Measurements from ENCODE around the gene NRIP3.
"Not testable (repeated sequence)": the region's sequence is repeated elsewhere in the genome, so short reads cannot be mapped to it uniquely, and the experiment has no call there.

NRIP3 gene

GRCh38 chr11:8967184-8967583 is 36.6 kb downstream of the NRIP3 start:
- DNase-seq: no peak

GRCh38 chr11:8964324-8965320 is 39.2 kb downstream of the NRIP3 start, which contains the start of gene TMEM9B:
Gene TMEM9B (minus strand): TSS chr11:8964442. CDS start chr11:8964313, 129 bp downstream.
- peak; percentile 79 for DNase-seq

GRCh38 chr11:8963569-8964323 is 40.1 kb downstream of the NRIP3 start:
- DNase-seq: peak; percentile 79

- DNase-seq: no peak
These were observed 41.0 kb downstream of the NRIP3 start for GRCh38 chr11:8962841-8963240.

GRCh38 chr11:8961401-8961800 is 42.4 kb downstream of the NRIP3 start:
- DNase-seq: no peak

GRCh38 chr11:8959546-8960166 is 44.1 kb downstream of the NRIP3 start:
- DNase-seq: no peak

- no peak for DNase-seq
These were observed 46.9 kb downstream of the NRIP3 start for GRCh38 chr11:8956860-8957259.

GRCh38 chr11:8948886-8949285 is 54.9 kb downstream of the NRIP3 start:
- no peak for DNase-seq

- DNase-seq: no peak
These were observed 56.4 kb downstream of the NRIP3 start for GRCh38 chr11:8947230-8947943.

GRCh38 chr11:8942518-8943066 is 61.2 kb downstream of the NRIP3 start, which contains the start of gene ASCL3:
Gene ASCL3 (minus strand): TSS chr11:8943016. CDS start chr11:8938161, 4,855 bp downstream.
- DNase-seq: no peak

- DNase-seq: no peak
These were observed 62.3 kb downstream of the NRIP3 start for GRCh38 chr11:8941341-8942103.

GRCh38 chr11:8937659-8938058 is 66.1 kb downstream of the NRIP3 start:
- no peak for DNase-seq

GRCh38 chr11:8937159-8937558 is 66.6 kb downstream of the NRIP3 start:
- no peak for DNase-seq

GRCh38 chr11:8935789-8936188 is 68.0 kb downstream of the NRIP3 start:
- not testable (repeated sequence) for DNase-seq

GRCh38 chr11:8934742-8935488 is 68.9 kb downstream of the NRIP3 start:
- no peak for DNase-seq

- no peak for DNase-seq
These were observed 69.9 kb downstream of the NRIP3 start for GRCh38 chr11:8933931-8934330.

- DNase-seq: no peak
These were observed 71.1 kb downstream of the NRIP3 start, which contains the start of gene C11orf16 for GRCh38 chr11:8932564-8933180. Gene C11orf16 (minus strand): TSS chr11:8932947. CDS start chr11:8932308, 639 bp downstream.
